HCT116 (cell line): ENCODE measurements around the gene CCL7. TPM values are rescaled to one million over a fixed set of nuclear protein-coding genes. Genes with fewer than 3 reads are reported as not detected.

ENCODE experiments used
- ATAC-seq: fragments of 200-7000 bp; cut with Tn5 transposase; 2 replicates; pipeline ENCODE4 v1.9.1; 2020; ENCODE audit warnings: mild to moderate bottlenecking, moderate library complexity
- BruUV-seq: library from RNA; stranded (reverse); fragments of 400-500 nt; replicated peaks from 2 replicates; lab custom pipeline; 2021; lab: Mats Ljungman, UMichigan
- CTCF ChIA-PET: fragments of 300-600 bp; sonication (Branson Sonifier 250); formaldehyde crosslinking; loops from one replicate; lab custom pipeline; 2021; ENCODE audit warnings: antibody characterized with exemption; lab: Charles Lee
- POLR2A ChIA-PET: fragments of 300-600, 350-600 bp; sonication (Branson Sonifier 250); formaldehyde crosslinking; loops from one replicate; lab custom pipeline; 2021; ENCODE audit warnings: antibody characterized with exemption; lab: Charles Lee
- RAD21 ChIA-PET, 2 experiments: fragments of 300-600 bp; sonication (Branson Sonifier 250); formaldehyde crosslinking; loops; one replicate each; lab custom pipeline; 2023; ENCODE audit warnings: low total read pairs in 2 of 2; ENCODE audit not compliant: uncharacterized antibody in 2 of 2, unreplicated experiment in 2 of 2, low non-redundant PET in 1 of 2; lab: Charles Lee
- DNase-seq: peaks from one replicate; pipeline ENCODE4 v3.0.0-alpha.2; 2010; ENCODE audit warnings: low read depth, low spot score
- H2AFZ ChIP-seq: fragments of 200-600 bp; shearing (Covaris generic), sonication (generic); 2 replicates; pipeline ENCODE4 v1.6.1; 2017; ENCODE audit warnings: low read depth, mixed run types, mixed read lengths, antibody characterized with exemption, low read length; ENCODE audit not compliant: poor library complexity, severe bottlenecking
- H3K27ac ChIP-seq: 2 replicates; pipeline ENCODE4 v1.5.1; 2012; ENCODE audit warnings: low read depth, low read length
- H3K27me3 ChIP-seq: fragments of 200-600 bp; sonication (generic); 2 replicates; pipeline ENCODE4 v1.6.1; 2016; ENCODE audit warnings: mixed run types, low read length, mixed read lengths; ENCODE audit not compliant: insufficient read depth
- H3K36me3 ChIP-seq, 2 experiments: fragments of 200-500 bp in 1 of 2; fragments of 200-600 bp in 1 of 2; sonication (Bioruptor generic) in 1 of 2; sonication (generic) in 1 of 2; 2 replicates each; pipeline versions ENCODE4 v1.5.1 to v1.6.1; 2014 to 2016; ENCODE audit warnings: low read length in 2 of 2, inconsistent platforms in 1 of 2, mixed read lengths in 1 of 2, mixed run types in 1 of 2; ENCODE audit not compliant: insufficient read depth in 2 of 2, control insufficient read depth in 1 of 2
- H3K4me1 ChIP-seq, 2 experiments: fragments of 200-600 bp in 1 of 2; sonication (generic) in 1 of 2; 2 replicates each; pipeline versions ENCODE4 v1.5.1 to v1.6.1; 2012 to 2017; ENCODE audit warnings: low read length in 2 of 2, inconsistent platforms in 1 of 2, mild to moderate bottlenecking in 1 of 2, mixed read lengths in 1 of 2, mixed run types in 1 of 2, moderate library complexity in 1 of 2; ENCODE audit not compliant: insufficient read depth in 2 of 2, control insufficient read depth in 1 of 2
- H3K4me2 ChIP-seq: fragments of 200-600 bp; sonication (generic); 2 replicates; pipeline ENCODE4 v1.6.1; 2017; ENCODE audit warnings: mixed run types, low read length, mixed read lengths
- H3K4me3 ChIP-seq, 2 experiments: fragments of 200-600 bp in 1 of 2; sonication (generic) in 1 of 2; replicated peaks in 1 of 2; 2 replicates each; pipeline ENCODE4 v1.5.1; 2011 to 2016; ENCODE audit warnings: low read length in 2 of 2, control low read depth in 1 of 2, low read depth in 1 of 2, mild to moderate bottlenecking in 1 of 2, mixed read lengths in 1 of 2, mixed run types in 1 of 2
- H3K79me2 ChIP-seq: fragments of 200-600 bp; sonication (generic); 2 replicates; pipeline ENCODE4 v1.6.1; 2017; ENCODE audit warnings: mild to moderate bottlenecking, mixed run types, low read length, moderate library complexity, mixed read lengths; ENCODE audit not compliant: insufficient read depth
- H3K9ac ChIP-seq: fragments of 200-600 bp; sonication (generic); 2 replicates; pipeline ENCODE4 v1.6.1; 2016; ENCODE audit warnings: low read length, mixed read lengths
- H3K9me2 ChIP-seq: fragments of 200-600 bp; sonication (generic), shearing (Covaris generic); 2 replicates; pipeline ENCODE4 v1.6.1; 2017; ENCODE audit warnings: mixed run types, mild to moderate bottlenecking, moderate library complexity; ENCODE audit not compliant: insufficient read depth
- H3K9me3 ChIP-seq, 2 experiments: fragments of 200-500 bp in 1 of 2; fragments of 200-600 bp in 1 of 2; sonication (Bioruptor generic) in 1 of 2; sonication (generic) in 1 of 2; 2 replicates each; pipeline ENCODE4 v1.6.1; 2014 to 2017; ENCODE audit warnings: low read length in 2 of 2, mixed read lengths in 2 of 2, inconsistent platforms in 1 of 2, low read depth in 1 of 2, mild to moderate bottlenecking in 1 of 2, mixed run types in 1 of 2, moderate library complexity in 1 of 2; ENCODE audit not compliant: control insufficient read depth in 1 of 2, insufficient read depth in 1 of 2
- H4K20me1 ChIP-seq: fragments of 200-600 bp; sonication (generic), shearing (Covaris generic); 2 replicates; pipeline ENCODE4 v1.6.1; 2017; ENCODE audit warnings: mixed run types, mild to moderate bottlenecking, moderate library complexity; ENCODE audit not compliant: insufficient read depth
- CBX3 ChIP-seq: IDR thresholded peaks from 2 replicates; pipeline ENCODE4 v1.6.1; 2012; ENCODE audit warnings: low read depth
- EGR1 ChIP-seq: IDR thresholded peaks from 2 replicates; pipeline ENCODE4 v1.6.1; 2012; ENCODE audit warnings: low read depth
- ELF1 ChIP-seq: IDR thresholded peaks from 2 replicates; pipeline ENCODE4 v1.6.1; 2012; ENCODE audit warnings: low read depth, borderline replicate concordance
- JUND ChIP-seq: IDR thresholded peaks from 2 replicates; pipeline ENCODE4 v1.6.1; 2012
- SIN3A ChIP-seq: IDR thresholded peaks from 2 replicates; pipeline ENCODE4 v1.6.1; 2012; ENCODE audit warnings: low read depth
- SP1 ChIP-seq: IDR thresholded peaks from 2 replicates; pipeline ENCODE4 v1.6.1; 2012; ENCODE audit warnings: low read depth
- TCF7L2 ChIP-seq: IDR thresholded peaks from 2 replicates; pipeline ENCODE4 v1.7.0; 2011; ENCODE audit warnings: borderline replicate concordance, inconsistent platforms; ENCODE audit not compliant: insufficient read depth, insufficient read length; ENCODE audit errors: extremely low read depth
- ZNF274 ChIP-seq: fragments of 200-500 bp; sonication (Bioruptor generic); IDR thresholded peaks from 2 replicates; pipeline ENCODE4 v1.6.1; 2014; ENCODE audit warnings: mild to moderate bottlenecking, low read depth, low read length, inconsistent platforms
- intact Hi-C: fragments of 100-400 bp; cut with micrococcal nuclease; formaldehyde crosslinking; loops from 2 replicates; pipeline ENCODE4 v1.10.0; 2022
- total RNA-seq: library from RNA; stranded (reverse); gene quantifications from one replicate; pipeline ENCODE4 v1.2.1, GENCODE V29; 2021; ENCODE audit not compliant: unreplicated experiment
- TF ChIP-seq, protein P1 (sequence below): IDR thresholded peaks from 2 replicates; pipeline ENCODE4 v1.6.1; 2011; ENCODE audit warnings: mild to moderate bottlenecking, low read length, moderate library complexity; ENCODE audit not compliant: insufficient replicate concordance; ENCODE audit errors: extremely low read depth
- TF ChIP-seq, protein P2 (sequence below): IDR thresholded peaks from 2 replicates; pipeline ENCODE4 v1.6.1; 2012
- TF ChIP-seq, protein P3 (sequence below): IDR thresholded peaks from 2 replicates; pipeline ENCODE4 v1.6.1; 2012
- TF ChIP-seq, protein P4 (sequence below), 3 experiments: fragments of 200-600 bp in 1 of 3; sonication (generic) in 1 of 3; IDR thresholded peaks in 2 of 3; conservative IDR thresholded peaks in 1 of 3; 2 replicates each; pipeline ENCODE4 v1.5.1; 2012 to 2017; ENCODE audit warnings: low read depth in 2 of 3, low read length in 2 of 3, antibody characterized with exemption in 1 of 3, borderline replicate concordance in 1 of 3, control low read depth in 1 of 3, mild to moderate bottlenecking in 1 of 3, mixed read lengths in 1 of 3, mixed run types in 1 of 3, moderate library complexity in 1 of 3; ENCODE audit not compliant: insufficient read depth in 1 of 3

Gene CCL7
- total RNA-seq, 1 experiment from 2014 or later: not detected

DNA sequence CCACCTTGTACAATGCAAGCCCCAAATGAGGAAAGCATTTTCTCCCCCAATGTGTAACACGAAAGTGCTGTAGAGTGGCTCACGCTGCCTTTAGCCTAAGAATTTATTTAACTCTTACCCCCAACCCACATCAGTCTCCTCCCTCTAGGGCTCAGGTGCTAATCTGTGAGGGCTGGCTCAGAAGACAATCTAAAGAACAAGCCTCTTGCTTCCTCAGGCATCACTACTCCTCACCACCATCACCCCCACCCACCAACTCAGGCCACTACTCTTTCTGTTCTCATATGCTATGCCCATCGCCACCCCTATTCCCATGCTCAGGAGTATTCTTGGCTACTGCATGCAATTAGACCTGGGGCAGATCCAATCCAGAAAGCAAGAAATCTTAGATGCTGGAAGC is 18.8 kb upstream of the CCL7 start:
- Histone ChIP-seq H3K9ac (no peak overlapping the region), H3K4me1 (no peaks in the 10 kb centered on the region), H3K4me3 (no peak overlapping the region), H3K27ac (no peak overlapping the region), H3K9me2 (no peaks in the 10 kb centered on the region), H3K4me2 (no peak overlapping the region), H2AFZ (no peak overlapping the region), H3K36me3 (no peaks in the 10 kb centered on the region), H4K20me1 (no peaks in the 10 kb centered on the region), H3K27me3 (no peaks in the 10 kb centered on the region; the same call in 1 of the 2 replicates), H3K9me3 (no peaks in the 10 kb centered on the region), H3K79me2 (no peaks in the 10 kb centered on the region)
- ChIA-PET CTCF (no interaction called here), RAD21 (no interaction called here), POLR2A (no interaction called here)
- TF ChIP-seq, protein P1, sequence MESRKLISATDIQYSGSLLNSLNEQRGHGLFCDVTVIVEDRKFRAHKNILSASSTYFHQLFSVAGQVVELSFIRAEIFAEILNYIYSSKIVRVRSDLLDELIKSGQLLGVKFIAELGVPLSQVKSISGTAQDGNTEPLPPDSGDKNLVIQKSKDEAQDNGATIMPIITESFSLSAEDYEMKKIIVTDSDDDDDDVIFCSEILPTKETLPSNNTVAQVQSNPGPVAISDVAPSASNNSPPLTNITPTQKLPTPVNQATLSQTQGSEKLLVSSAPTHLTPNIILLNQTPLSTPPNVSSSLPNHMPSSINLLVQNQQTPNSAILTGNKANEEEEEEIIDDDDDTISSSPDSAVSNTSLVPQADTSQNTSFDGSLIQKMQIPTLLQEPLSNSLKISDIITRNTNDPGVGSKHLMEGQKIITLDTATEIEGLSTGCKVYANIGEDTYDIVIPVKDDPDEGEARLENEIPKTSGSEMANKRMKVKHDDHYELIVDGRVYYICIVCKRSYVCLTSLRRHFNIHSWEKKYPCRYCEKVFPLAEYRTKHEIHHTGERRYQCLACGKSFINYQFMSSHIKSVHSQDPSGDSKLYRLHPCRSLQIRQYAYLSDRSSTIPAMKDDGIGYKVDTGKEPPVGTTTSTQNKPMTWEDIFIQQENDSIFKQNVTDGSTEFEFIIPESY: no peak
- TF ChIP-seq CBX3: no peak
- TF ChIP-seq, protein P2, sequence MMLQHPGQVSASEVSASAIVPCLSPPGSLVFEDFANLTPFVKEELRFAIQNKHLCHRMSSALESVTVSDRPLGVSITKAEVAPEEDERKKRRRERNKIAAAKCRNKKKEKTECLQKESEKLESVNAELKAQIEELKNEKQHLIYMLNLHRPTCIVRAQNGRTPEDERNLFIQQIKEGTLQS: no peak
- TF ChIP-seq ZNF274: no peak
- no peak for TF ChIP-seq TCF7L2
- no peak for TF ChIP-seq JUND
- no peak for TF ChIP-seq ELF1
- TF ChIP-seq, protein P3, sequence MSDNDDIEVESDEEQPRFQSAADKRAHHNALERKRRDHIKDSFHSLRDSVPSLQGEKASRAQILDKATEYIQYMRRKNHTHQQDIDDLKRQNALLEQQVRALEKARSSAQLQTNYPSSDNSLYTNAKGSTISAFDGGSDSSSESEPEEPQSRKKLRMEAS: no peak
- TF ChIP-seq SIN3A: no peak
- TF ChIP-seq EGR1: no peak
- no peak for TF ChIP-seq SP1
- TF ChIP-seq, protein P4, sequence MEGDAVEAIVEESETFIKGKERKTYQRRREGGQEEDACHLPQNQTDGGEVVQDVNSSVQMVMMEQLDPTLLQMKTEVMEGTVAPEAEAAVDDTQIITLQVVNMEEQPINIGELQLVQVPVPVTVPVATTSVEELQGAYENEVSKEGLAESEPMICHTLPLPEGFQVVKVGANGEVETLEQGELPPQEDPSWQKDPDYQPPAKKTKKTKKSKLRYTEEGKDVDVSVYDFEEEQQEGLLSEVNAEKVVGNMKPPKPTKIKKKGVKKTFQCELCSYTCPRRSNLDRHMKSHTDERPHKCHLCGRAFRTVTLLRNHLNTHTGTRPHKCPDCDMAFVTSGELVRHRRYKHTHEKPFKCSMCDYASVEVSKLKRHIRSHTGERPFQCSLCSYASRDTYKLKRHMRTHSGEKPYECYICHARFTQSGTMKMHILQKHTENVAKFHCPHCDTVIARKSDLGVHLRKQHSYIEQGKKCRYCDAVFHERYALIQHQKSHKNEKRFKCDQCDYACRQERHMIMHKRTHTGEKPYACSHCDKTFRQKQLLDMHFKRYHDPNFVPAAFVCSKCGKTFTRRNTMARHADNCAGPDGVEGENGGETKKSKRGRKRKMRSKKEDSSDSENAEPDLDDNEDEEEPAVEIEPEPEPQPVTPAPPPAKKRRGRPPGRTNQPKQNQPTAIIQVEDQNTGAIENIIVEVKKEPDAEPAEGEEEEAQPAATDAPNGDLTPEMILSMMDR (IDR thresholded peaks at IDR 0.05 in 2 of 3, conservative IDR thresholded peaks at IDR 0.05 in 1 of 3; ENCODE audit: borderline replicate concordance in 1 of 3, insufficient read depth in 1 of 3, low read depth in 2 of 3, low read length in 2 of 3): no peak
- intact Hi-C loops: no loop called here
- BruUV-seq: no TSS peak
- ATAC-seq (no peak), DNase-seq (no peak)
